Non-pigmented ciliary epithelial cell (primary cell): ENCODE results near the gene GNG10.
A peak's percentile ranks its signal among the peaks of the same experiment; 100 is the strongest.
"Not testable (repeated sequence)": the region's sequence is repeated elsewhere in the genome, so short reads cannot be mapped to it uniquely, and the experiment has no call there.

ENCODE experiments used
- DNase-seq: peaks from one replicate; pipeline ENCODE4 v3.0.0-alpha.2; 2010; ENCODE audit warnings: low read depth

GNG10 gene

DNA sequence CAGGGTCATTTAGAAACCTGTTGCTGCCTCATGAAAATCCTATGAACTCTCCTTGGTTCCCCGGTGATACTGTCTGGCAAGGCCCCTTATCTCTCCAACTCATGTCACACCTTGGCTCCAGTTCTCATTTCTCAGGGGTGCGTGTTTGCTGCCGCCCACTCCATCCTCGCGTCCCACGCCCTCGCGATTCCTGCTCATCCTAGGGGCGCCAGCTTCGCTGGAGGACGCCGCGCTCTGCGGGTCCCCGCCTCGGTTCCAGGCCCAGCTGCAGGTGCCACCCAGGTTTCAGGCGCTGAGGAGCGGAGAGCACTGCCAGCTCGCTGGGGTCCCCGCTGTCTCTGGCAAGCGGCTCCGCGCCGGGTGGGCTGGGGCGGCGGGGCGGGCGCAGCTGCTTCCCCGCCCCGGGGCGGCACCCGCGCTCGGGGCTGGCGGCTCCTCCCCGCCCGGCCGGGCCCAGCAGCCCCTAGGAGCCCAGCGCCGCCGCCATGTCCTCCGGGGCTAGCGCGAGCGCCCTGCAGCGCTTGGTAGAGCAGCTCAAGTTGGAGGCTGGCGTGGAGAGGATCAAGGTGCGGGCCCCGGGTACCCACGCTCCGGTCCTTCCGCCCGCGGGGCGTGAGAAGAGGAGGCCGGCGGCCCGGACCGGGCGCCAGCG, at the start of gene GNG10:
Gene GNG10 (plus strand): TSS at position 456 of the 652 bp plus-strand sequence. CDS start 30 bp downstream, at position 486.
- no peak for DNase-seq

DNA sequence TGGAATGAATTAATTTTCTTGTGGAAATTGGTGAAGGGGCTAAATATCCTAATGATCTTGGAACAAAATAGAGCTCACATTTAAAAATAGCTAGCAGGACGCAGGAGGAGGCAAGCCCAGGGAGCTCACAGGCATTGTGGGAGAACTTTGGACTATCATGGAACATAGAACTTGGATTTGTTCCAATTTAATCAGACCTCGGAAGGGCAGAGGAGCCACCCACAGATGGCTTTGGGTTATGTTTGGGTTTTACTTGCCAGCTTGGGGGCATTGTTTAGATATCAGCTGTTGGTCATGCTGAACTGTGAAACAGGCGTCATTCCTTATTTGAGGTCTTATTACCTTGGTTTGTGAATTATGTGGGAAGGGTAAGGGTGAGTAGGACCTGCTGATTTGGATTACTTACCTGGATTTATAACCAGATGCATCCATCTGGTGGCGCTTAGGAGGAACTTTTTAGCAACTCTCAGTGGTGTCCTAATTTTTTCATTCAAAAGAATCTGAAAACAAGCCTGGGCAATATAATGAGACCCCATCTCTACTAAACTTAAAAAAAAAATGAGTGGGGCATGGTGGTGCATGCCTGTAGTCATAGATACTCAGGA, 47.9 kb upstream of the GNG10 start:
- DNase-seq: no peak

DNA sequence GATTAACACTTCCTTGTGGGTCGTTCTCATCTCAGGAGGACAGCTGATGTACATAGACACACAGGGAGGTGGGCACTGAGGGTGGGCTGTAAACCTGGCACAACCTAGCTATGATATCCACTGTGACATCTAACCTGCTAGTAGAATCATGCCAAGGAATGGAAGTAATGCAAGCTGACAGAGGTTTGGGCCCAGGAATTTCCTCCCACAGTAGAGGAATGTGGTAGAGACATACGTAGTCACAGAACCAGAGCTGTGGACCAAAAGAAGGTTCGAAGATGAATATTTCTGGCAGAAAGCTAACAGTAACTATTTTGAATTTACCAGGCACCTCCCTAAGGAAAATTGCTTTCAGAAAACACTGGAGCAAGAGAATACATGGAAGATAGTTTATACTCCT, 45.5 kb upstream of the GNG10 start:
- no peak for DNase-seq

DNA sequence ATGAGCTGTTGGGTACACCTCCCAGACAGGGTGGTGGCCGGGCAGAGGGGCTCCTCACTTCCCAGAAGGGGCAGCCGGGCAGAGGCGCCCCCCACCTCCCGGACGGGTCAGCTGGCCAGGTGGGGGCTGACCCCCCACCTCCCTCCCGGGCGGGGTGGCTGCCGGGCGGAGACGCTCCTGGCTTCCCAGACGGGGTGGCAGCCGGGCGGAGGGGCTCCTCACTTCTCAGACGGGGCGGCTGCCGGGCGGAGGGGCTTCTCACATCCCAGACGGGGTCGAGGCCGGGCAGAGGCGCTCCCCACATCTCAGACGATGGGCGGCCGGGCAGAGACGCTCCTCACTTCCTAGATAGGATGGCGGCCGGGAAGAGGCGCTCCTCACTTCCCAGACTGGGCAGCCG, 44.1 kb upstream of the GNG10 start:
- not testable (repeated sequence) for DNase-seq

DNA sequence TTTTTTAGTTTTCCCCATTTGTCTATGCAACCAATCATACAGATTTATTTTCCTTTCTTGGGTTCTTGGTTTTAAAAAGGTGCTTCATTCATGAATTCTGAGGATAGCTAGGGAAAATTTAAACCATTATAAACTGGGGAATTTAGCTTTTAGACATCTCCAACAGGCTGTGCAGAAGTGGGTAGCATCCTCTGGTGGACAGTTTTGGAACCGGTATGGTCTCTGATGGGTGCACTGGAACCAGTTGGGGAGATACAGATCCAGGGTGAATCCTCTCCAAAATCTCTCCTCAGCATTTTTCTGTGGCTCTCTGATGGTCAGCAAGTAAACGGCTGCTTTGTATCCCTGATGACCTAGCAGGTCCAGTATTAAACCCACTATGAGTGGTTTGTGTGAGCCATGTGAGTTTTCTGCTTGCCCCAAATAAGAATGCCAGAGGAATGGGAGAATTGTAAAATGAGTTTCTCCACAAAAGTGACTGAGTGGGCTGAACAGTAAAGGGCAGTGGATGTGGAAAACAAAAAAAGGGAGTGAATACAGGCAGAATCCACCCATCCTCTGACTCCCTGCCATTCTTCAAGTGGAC, 39.4 kb upstream of the GNG10 start:
- DNase-seq: no peak

DNA sequence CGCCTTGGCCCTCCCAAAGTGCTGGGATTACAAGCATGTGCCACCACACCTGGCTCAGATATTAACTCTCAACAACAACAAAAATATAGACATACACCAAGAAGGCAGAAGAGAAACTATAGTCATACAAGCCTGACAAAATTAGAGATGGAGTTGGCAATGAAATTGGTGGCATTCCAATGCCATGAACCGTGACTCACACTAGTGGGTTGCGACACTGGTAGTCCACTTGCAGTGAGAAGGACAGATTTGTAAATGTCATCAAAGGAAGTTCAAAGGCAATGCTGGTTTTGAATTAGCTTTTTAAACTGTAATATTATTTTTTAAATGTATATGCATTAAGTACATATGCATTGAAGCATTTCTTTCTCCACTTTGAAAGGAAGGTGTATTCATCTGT, 38.8 kb upstream of the GNG10 start:
- no peak for DNase-seq

DNA sequence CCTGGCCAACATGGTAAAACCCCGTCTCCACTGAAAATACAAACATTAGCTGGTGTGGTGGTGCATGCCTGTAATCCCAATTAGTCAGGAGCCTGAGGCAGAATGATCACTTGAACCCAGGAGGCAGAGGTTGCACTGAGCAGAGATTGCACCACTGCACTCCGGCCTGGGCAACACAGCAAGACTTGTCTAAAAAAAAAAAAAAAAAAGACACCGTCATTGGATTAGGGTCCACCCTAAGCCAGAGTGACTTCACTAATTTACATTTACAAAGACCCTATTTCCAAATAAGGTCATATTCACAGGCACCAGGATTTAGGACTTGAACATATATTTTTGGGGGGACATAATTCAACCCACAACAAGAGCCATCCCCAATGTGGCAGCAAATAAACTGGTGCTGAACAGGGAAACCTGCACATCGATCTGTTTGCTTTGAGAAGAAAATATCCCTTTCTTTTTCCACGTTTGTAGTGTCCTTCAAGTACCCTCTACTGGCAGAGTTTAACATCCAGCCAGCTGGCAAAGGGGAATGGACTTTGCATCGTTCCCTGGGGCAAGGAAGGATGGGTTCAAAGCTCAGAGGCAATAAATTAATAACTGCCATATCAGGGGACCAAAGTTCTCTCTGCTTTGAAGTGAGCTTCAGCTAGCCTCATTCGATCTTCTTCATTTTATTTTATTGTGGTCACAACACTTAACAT, 34.0 kb upstream of the GNG10 start:
- no peak for DNase-seq

DNA sequence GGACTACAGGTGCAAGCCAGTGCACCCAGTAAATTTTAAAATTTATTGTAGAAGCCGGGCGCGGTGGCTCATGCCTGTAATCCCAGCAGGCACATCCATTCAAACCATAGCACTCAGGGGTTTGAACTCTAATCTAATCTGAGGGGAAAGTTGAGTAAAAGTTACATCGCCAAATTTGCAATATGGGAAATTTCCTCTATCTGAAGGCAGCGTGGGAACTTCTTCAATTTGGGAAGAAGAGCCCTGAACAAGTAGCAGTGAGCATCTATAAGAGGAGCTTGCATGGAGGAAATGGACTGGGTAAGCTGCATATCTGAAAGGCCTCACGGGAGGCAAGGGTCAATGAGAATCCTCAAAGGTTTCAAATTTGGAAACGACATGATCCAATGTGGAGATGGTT, 33.0 kb upstream of the GNG10 start:
- no peak for DNase-seq

DNA sequence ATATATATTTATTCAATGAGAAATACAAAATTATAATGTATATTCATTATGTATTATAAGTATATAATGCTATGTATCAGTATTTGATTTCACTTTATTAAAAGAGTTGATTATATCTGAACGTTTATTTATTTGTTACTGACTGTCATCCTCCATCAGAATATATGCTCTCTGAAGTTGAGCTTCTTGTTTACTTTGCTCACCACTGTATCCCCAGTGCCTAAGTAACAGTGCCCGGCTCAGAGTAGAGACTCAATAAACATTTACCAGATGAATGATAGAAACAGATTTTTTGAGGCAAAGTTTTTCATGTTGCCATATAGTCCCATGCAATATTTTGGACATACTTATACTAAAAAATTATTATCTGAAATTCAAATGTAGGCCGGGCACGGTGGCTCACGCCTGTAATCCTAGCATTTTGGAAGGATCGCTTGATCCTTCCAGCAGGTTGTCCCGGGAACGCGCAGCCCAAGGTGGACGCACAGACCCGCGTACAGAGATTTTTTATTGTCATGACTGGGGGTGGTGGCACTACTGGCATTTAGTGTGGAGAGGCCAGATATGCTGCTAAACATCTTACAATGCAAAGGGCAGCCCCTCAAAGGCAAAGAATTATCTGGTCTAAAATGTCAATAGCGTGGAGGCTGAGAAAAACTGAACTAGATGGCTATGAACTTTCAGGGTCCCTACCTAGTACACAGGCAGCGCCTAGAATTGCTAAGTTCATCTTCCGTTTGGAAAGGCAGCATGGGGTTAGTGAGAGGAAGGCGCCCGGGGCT, 31.0 kb upstream of the GNG10 start:
- DNase-seq: no peak

DNA sequence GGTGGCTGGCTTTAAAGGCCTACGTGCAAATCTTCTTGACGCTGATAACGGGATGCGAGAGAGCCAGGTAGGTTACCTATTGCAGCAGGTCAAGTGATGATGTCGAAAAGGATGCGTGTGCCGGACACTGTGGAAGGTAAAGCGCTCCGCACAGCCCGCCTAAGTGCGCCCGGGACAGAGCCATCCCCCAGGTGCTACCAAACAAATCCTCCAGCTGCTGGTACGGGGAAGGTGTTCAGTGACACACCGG, 30.5 kb upstream of the GNG10 start:
- no peak for DNase-seq

DNA sequence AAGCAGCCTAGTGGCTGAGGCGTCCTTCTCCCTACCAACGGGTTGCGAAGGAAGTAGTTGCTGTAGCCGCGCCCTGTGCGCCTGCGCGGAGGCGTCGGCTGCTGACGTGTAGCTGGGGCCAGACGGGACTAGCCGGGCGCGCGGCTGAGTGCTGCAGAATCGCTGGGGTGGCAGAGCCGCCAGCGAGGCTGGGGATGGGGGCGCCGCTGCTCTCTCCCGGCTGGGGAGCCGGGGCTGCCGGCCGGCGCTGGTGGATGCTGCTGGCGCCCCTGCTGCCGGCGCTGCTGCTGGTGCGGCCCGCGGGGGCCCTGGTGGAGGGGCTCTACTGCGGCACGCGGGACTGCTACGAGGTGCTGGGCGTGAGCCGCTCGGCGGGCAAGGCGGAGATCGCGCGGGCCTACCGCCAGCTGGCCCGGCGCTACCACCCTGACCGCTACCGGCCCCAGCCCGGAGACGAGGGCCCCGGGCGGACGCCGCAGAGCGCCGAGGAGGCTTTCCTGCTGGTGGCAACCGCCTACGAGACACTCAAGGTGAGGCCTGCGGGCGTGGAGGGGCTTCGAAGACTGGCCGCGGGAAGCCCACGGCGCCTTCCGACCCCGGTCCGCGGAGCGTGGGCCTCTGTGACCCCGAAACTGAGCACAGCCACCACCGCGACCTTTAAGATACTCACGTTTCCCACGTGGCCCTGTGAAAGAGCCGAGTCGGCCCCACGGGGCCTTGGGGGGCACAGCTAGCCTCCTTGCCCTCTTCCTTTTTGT, 30.0 kb upstream of the GNG10 start, which contains the start of gene DNAJC25:
Gene DNAJC25 (plus strand): TSS at position 121 of the 758 bp plus-strand sequence. CDS start 74 bp downstream, at position 195.
- DNase-seq: peak; percentile 96

DNA sequence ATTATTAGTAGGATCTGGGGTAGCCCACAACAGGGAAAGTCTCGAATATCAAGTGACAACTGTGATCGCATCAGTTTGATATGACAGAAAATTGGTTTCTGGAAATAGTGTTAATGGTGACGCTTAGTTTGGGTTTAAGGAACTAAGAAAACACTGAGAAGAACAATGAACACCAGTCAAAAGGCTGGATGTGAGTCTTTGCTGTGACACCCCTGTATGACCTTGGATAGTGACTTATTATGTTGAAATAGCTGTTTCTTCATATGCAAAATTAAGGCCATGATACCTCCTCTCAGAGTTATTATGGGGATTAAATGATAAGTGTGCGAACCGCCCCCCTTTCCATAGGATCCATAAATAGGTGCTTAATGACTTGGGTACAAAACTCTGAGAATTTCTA, 29.3 kb upstream of the GNG10 start:
- no peak for DNase-seq

DNA sequence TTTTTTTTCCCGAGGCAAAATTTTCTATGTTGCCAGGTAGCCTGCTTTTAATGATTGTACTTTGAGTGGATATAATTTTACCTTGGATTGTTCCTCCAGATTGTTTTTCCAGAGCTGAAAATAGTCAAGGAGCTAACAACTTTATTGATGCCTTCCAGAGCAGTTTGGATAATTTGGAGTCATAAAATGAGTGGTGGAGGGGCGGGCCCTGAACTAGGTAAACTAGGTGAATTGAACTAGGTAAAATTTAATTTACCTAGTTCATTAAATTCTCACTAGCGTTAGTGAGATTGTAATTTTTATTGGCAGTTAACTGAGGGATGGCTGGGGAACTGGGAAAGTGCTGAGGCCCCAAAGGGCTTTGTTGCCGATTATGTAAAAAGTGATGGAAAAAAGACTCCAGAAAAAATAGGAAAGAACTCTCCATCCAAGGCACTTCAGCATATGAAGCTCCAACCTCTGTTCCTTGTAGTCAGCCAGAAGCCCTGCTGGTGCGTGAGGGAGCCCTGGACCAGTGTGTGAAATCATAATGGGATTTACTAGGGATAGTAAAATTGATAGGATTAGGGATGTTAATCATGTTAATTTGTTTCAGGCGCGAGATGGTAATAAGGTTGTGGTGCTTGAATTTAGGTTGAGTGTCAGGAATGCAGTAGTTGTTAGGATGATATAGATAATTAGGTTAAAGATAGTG, 28.6 kb upstream of the GNG10 start:
- DNase-seq: no peak

DNA sequence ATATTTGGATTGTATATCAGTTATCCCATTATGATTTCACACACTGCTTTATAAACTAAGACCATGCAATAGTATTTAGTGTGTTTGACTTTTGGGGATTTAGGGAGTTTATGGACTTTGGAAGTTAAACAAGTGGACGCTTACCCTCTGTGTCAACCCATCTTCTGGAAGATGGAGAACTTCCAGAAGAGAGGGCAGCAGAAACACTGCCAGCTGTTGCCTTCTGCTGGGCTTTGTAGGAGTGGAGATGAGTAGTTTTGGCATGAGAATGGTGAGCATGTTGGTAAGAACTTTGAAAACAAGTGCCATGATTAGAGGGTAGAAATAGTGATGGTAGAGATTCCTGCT, 28.0 kb upstream of the GNG10 start:
- no peak for DNase-seq

DNA sequence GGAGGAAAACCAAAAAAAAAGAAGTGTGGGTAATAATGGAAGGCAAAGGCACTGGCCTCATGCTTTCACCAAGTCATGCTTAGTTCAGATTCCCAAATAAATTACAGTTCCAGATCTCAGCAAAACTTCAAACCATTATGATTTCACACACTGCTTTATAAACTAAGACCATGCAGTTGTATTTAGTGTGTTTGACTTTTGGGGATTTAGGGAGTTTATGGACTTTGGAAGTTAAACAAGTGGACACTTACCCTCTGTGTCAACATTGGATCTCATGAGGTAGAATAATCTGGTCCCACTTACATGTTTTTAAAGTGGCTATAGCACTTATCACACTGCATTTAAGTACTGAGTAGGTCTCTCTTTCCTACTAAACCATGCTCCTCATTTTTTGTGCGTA, 26.5 kb upstream of the GNG10 start:
- no peak for DNase-seq

DNA sequence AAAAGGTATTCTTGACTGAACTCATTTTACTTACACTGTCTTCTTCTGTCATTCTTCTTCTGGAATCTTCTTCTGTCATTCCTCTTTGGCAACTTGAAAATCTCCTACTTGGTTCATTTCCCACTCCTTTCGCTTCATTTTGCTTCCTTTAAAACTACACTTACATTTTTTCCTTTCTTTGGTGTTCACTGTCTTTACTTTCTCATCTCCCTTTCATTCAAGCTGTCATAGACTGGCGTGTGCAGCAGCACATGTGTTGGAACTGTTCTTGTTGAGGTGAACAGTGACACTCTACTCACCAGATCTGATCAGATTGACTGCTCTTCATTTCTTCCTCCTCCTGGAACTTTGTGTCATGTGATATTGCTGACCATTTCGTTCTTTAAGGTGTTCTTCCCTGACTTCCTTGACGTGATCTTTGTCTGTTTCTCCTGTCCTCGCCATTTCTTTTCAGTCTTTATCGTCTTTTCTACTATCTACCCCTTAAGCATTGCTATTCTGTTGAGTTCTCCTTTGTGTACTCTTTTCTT, 23.9 kb upstream of the GNG10 start:
- no peak for DNase-seq

DNA sequence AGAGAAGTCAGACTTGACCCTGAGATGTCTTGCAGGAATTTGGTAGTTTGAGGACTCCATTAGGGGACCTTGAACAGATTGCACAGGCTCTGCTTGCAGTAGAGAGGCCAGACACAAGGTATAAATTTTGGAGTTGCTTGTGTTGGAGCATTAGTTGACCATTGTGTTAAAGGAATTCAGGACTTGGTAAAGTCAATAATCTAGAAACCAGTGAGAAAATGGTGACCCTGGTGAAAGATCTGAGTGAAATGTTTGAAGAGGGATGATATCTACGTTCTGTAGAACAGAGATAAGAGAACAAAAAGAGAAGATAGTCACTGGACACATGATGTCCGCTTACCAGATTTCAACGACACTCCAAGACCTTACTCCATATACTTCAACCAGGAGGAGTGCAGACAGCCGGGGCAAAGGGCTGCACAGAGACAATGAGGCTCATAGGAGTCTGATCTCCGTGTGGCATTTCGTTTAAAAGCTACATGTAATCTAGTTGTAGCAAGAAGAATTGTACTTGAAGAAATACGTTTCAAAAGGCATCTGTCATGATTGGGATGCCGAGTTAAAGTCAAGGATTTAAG, 17.1 kb upstream of the GNG10 start:
- DNase-seq: no peak

DNA sequence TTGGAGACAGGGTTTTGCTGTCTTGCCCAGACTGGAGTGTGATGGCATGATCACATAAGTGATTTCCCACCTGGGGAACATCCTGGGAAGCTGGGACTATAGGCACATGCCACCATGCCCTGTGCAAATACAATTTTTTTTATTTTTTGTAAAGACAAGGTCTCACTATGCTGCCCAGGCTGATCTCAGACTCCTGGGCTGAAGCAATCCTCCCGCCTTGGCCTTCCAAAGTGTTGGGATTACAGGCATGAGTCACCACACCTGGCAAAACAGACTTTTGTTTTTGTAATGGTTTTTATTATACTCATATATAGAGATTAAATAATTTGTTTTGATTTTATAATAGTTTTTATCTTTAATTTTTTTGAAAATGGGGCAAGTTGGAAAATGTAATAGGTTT, 15.6 kb upstream of the GNG10 start:
- no peak for DNase-seq

DNA sequence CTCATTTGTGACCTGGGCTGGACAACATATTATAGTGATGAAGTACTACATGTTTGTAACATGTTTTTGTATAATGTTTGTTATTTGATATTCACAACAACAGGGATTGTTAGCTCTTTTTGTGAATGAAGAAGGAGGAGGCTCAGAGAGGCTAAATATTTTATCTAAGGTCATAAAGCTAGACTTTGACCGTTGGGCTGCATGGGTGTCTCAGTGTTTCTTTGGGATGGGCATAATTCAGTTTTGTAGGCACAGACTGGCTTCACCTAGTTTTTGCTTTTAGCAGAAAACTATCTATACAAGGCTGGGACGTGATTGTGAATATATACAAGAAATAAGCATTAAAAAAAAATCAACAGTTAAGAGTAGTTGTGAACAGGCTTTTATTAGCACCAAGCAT, 15.0 kb upstream of the GNG10 start:
- no peak for DNase-seq

DNA sequence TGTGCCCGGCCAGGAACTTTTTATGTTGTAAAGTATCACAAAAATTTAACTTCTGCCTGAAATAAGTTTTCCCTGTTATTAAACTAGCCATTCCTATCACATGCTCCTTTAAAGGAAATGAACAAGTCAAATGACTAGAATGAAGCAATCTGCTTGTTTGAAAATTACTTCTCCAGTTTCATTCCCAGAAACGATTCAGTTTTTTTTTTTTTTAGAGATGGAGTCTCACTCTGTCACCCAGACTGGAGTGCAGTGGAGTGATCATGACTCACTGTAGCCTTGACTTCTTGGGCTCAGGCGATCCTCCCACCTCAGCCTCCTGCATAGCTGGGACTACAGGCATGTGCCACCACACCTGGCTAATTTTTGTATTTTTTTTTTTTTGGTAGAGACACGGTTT, 13.3 kb upstream of the GNG10 start:
- no peak for DNase-seq

DNA sequence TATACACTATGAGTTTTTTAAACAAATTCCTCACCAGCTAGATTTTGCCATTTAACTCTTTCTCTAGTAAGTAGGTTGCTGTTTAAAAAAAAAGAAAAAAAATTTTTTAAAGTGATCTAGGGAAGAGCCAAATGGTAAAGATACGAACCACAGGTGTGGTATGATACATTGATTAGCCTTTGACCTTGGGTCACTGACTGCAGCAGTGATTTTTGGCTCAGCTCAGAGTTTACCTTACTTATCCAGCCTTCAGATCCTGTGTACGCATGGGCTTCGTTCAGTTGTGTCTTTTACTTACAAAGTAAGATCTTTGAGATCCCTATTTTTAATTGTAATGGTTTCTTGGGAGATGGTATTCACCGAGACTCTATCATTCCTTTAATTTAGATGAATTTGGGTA, 12.4 kb upstream of the GNG10 start:
- no peak for DNase-seq
